Ramos (cell line): ENCODE data around the gene ATL1.
"Not testable (repeated sequence)": the region's sequence is repeated elsewhere in the genome, so short reads cannot be mapped to it uniquely, and the experiment has no call there.

Source experiments
- in situ Hi-C: fragments of 300-500 bp; cut with MboI; formaldehyde crosslinking; loops from one replicate; pipeline ENCODE4 v1.14.3; 2022; ENCODE audit warnings: low sequenced_read_pairs; ENCODE audit not compliant: unreplicated experiment

Gene ATL1

GRCh38 chr14:50533806-50534205, 26.1 kb upstream of the ATL1 start:
- in situ Hi-C loops = loop anchor here (25.0 kb wide), 1 partner anchor 672 kb away; the partner anchor contains the start of gene NEMF

GRCh38 chr14:50534416-50534815, 25.5 kb upstream of the ATL1 start:
- in situ Hi-C loops = loop anchor here (25.0 kb wide), 1 partner anchor 672 kb away; the partner anchor contains the start of gene NEMF

- in situ Hi-C loops = loop anchor here (25.0 kb wide), 1 partner anchor 673 kb away; the partner anchor contains the start of gene NEMF
Observed at GRCh38 chr14:50534997-50535396, 24.9 kb upstream of the ATL1 start.

GRCh38 chr14:50538034-50538433, 21.9 kb upstream of the ATL1 start:
- in situ Hi-C loops = loop anchor here (25.0 kb wide), 1 partner anchor 676 kb away; the partner anchor contains the start of gene NEMF

GRCh38 chr14:50539051-50539450, 20.9 kb upstream of the ATL1 start:
- in situ Hi-C loops = loop anchor here (25.0 kb wide), 1 partner anchor 677 kb away; the partner anchor contains the start of gene NEMF

GRCh38 chr14:50541159-50541567, 18.8 kb upstream of the ATL1 start:
- in situ Hi-C loops = loop anchor here (25.0 kb wide), 1 partner anchor 679 kb away; the partner anchor contains the start of gene NEMF

- in situ Hi-C loops = loop anchor here (25.0 kb wide), 1 partner anchor 681 kb away; the partner anchor contains the start of gene NEMF
Observed at GRCh38 chr14:50542941-50543418, 17.0 kb upstream of the ATL1 start.

- in situ Hi-C loops = loop anchor here (25.0 kb wide), 1 partner anchor 683 kb away; the partner anchor contains the start of gene NEMF
Observed at GRCh38 chr14:50544911-50545310, 15.0 kb upstream of the ATL1 start.

GRCh38 chr14:50545618-50546017, 14.3 kb upstream of the ATL1 start:
- in situ Hi-C loops = loop anchor here (25.0 kb wide), 1 partner anchor 683 kb away; the partner anchor contains the start of gene NEMF

GRCh38 chr14:50550294-50550693, 9.7 kb upstream of the ATL1 start:
- in situ Hi-C loops = no loop called here

GRCh38 chr14:50551877-50552276, 8.1 kb upstream of the ATL1 start:
- in situ Hi-C loops = no loop called here

- in situ Hi-C loops = not testable (repeated sequence)
Observed at GRCh38 chr14:50552796-50553195, 7.1 kb upstream of the ATL1 start.

GRCh38 chr14:50560931-50561285, 963 bp downstream of the ATL1 start:
- in situ Hi-C loops = no loop called here

- in situ Hi-C loops = no loop called here
Observed at GRCh38 chr14:50562841-50563240, 2.9 kb downstream of the ATL1 start.

GRCh38 chr14:50569714-50570274, 9.8 kb downstream of the ATL1 start:
- in situ Hi-C loops = no loop called here

- in situ Hi-C loops = no loop called here
Observed at GRCh38 chr14:50573862-50574261, 13.9 kb downstream of the ATL1 start.

GRCh38 chr14:50575769-50576168, 15.8 kb downstream of the ATL1 start:
- in situ Hi-C loops = no loop called here

- in situ Hi-C loops = no loop called here
Observed at GRCh38 chr14:50577982-50578381, 18.0 kb downstream of the ATL1 start.

- in situ Hi-C loops = no loop called here
Observed at GRCh38 chr14:50578433-50578832, 18.5 kb downstream of the ATL1 start.

- in situ Hi-C loops = no loop called here
Observed at GRCh38 chr14:50590464-50590863, 30.5 kb downstream of the ATL1 start.

- in situ Hi-C loops = no loop called here
Observed at GRCh38 chr14:50594577-50595316, 34.8 kb downstream of the ATL1 start.
